ENCODE measurements around the gene NUDT10.

The NUDT10 gene

GRCh38 chrX:51361251-51361650 is 28.6 kb downstream of the NUDT10 start:
- TF ChIP-seq CTCF (conservative IDR thresholded peaks at IDR 0.05; ENCODE audit: low read length): no peak
- no peak for DNase-seq (ENCODE audit: low read depth)
- no peak overlapping the region for H3K4me3 ChIP-seq (ENCODE audit: low read length)

- no peak for TF ChIP-seq CTCF (conservative IDR thresholded peaks at IDR 0.05; ENCODE audit: low read length)
- no peak for DNase-seq (ENCODE audit: low read depth)
- no peak overlapping the region for H3K4me3 ChIP-seq (ENCODE audit: low read length)
These were observed 44.0 kb downstream of the NUDT10 start for GRCh38 chrX:51376672-51377071.

Data from AG10803 (cell line).